Mesendoderm (in vitro differentiated cells): ENCODE data around the gene GALNT17.

Experiments used
- DNase-seq: peaks from one replicate; pipeline ENCODE4 v3.0.0; 2013
- H2AK5ac ChIP-seq: 2 replicates; pipeline ENCODE4 v1.6.1; 2013; ENCODE audit warnings: low read length, inconsistent platforms
- H2BK120ac ChIP-seq: 2 replicates; pipeline ENCODE4 v1.6.1; 2013; ENCODE audit warnings: low read depth, mild to moderate bottlenecking, low read length, moderate library complexity, mixed read lengths
- H2BK15ac ChIP-seq: replicated peaks from 2 replicates; pipeline ENCODE4 v1.6.1; 2013; ENCODE audit warnings: low read depth, mild to moderate bottlenecking, moderate library complexity
- H2BK5ac ChIP-seq: 2 replicates; pipeline ENCODE4 v1.6.1; 2013; ENCODE audit warnings: low read length, inconsistent platforms
- H3K18ac ChIP-seq: 2 replicates; pipeline ENCODE4 v1.6.1; 2013; ENCODE audit warnings: mild to moderate bottlenecking, low read length, mixed read lengths
- H3K23ac ChIP-seq: one replicate; pipeline ENCODE4 v1.6.1; 2013; ENCODE audit warnings: low read length
- H3K27ac ChIP-seq: 2 replicates; pipeline ENCODE4 v1.5.1; 2013; ENCODE audit warnings: low read depth, mild to moderate bottlenecking, inconsistent platforms, low read length, moderate library complexity
- H3K27me3 ChIP-seq: 2 replicates; pipeline ENCODE4 v1.6.1; 2013; ENCODE audit warnings: low read length, control low read depth, mild to moderate bottlenecking, inconsistent platforms; ENCODE audit not compliant: insufficient read depth, poor library complexity
- H3K36me3 ChIP-seq: 2 replicates; pipeline ENCODE4 v1.6.1; 2013; ENCODE audit warnings: low read length, inconsistent platforms; ENCODE audit not compliant: control insufficient read depth, insufficient read depth
- H3K4ac ChIP-seq: one replicate; pipeline ENCODE4 v1.6.1; 2013; ENCODE audit warnings: low read depth, mild to moderate bottlenecking, low read length, moderate library complexity
- H3K4me1 ChIP-seq: 2 replicates; pipeline ENCODE4 v1.6.1; 2013; ENCODE audit warnings: low read depth, low read length, inconsistent platforms; ENCODE audit not compliant: control insufficient read depth
- H3K4me2 ChIP-seq: 2 replicates; pipeline ENCODE4 v1.6.1; 2013; ENCODE audit warnings: low read length
- H3K4me3 ChIP-seq: 2 replicates; pipeline ENCODE4 v1.5.1; 2013; ENCODE audit warnings: mild to moderate bottlenecking, low read length
- H3K56ac ChIP-seq: one replicate; pipeline ENCODE4 v1.6.1; 2013; ENCODE audit warnings: low read length
- H3K79me1 ChIP-seq: 2 replicates; pipeline ENCODE4 v1.6.1; 2013; ENCODE audit warnings: low read length, inconsistent platforms
- H3K79me2 ChIP-seq: 2 replicates; pipeline ENCODE4 v1.6.1; 2013; ENCODE audit warnings: mild to moderate bottlenecking, low read length; ENCODE audit not compliant: control insufficient read depth, insufficient read depth
- H3K9ac ChIP-seq: 2 replicates; pipeline ENCODE4 v1.6.1; 2013; ENCODE audit warnings: low read length, inconsistent platforms
- H4K5ac ChIP-seq: one replicate; pipeline ENCODE4 v1.6.1; 2013; ENCODE audit warnings: low read length
- H4K8ac ChIP-seq: one replicate; pipeline ENCODE4 v1.6.1; 2013; ENCODE audit warnings: low read depth, mild to moderate bottlenecking, control low read depth, low read length, moderate library complexity
- WGBS: extraction: QIAGEN DNeasy Blood & Tissue Kit; methylation state at CpG from one replicate; pipeline ENCODE4 v1.1.7; 2013; ENCODE audit warnings: low lambda C conversion rate, missing lambda C conversion rate; ENCODE audit not compliant: insufficient coverage; ENCODE audit errors: extremely low coverage; 5-methylcytosine and 5-hydroxymethylcytosine counted together

The GALNT17 gene

DNA sequence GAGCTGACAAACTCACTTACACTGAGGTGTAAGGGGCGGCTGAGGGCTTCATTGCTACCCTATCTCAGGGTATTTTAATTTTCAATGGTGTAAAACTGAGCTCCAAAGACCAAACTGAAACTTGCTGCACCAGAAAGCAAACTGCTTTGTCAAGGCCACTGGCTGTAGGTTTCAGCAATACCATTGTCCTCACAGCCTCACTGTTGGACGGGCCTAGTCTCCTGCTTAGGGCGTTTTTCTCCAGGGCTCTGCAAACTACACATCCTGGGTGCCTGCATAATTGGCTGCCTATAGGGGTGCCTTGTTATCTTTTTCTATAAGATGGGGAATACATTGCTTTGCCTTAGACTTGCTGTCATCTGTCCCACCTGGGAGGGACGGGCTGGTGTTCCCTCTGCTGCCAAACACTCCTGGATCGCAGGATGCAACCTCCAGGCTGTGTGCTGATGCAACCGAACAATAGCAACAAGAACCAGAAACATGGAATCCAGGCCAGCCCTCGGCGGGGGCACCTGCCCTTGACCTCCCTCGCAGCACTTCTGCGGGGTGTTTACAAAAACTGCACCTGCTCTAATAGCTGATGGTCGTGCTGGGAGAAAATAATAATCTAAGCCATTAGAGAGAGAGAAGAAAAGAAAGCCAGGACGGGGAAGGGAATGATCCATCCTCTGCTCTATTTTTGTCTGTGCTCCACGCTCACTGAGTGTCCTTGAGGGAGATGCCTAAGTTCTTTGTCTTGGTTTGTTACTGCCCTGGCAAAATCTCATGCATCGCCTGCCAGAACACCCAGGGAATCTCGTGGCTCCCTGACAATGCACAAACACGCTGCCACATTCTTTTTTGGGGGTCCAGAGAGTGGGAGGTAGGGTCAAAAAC lies 104.5 kb downstream of the GALNT17 start:
- no CpG with 5 or more reads among the region's 16 CpGs for WGBS
- Histone ChIP-seq H3K4me3 (no peak overlapping the region), H3K27ac (no peak overlapping the region)

DNA sequence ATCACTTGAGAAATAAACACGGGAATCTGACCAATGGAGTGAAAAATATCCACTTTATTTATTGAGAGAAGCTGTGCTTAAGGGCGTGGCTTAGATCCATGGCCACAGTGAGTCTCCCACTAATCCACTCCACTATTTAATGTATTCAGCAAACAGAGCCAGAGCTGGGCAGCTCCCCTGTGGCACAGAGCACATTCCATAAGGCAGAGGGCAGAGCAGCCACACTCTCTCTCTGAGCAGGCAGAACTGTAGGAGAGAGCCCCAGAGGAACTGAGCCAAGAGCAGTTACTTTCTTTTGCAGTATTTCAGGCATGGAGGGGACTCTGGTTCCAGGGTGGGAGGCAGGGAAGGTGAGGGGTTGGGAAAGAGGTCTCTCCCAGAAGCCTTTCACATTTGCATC lies 106.0 kb downstream of the GALNT17 start:
- Histone ChIP-seq H2AK5ac (no peak overlapping the region), H3K18ac (no peak overlapping the region), H3K9ac (no peak overlapping the region), H2BK15ac (no peak overlapping the region), H3K4me1 (peaks cover 3% of the 10 kb centered on the region), H3K79me1 (peaks cover 16% of the 10 kb centered on the region), H3K4me2 (no peak overlapping the region), H3K79me2 (peaks cover 27% of the 10 kb centered on the region), H3K27me3 (no peaks in the 10 kb centered on the region), H3K27ac (no peak overlapping the region), H4K8ac (no peak overlapping the region), H3K36me3 (no peaks in the 10 kb centered on the region), H3K56ac (peak overlapping the region; percentile 28), H3K4me3 (no peak overlapping the region), H2BK5ac (no peak overlapping the region), H4K5ac (no peak overlapping the region), H3K4ac (no peak overlapping the region), H2BK120ac (no peak overlapping the region), H3K23ac (no peak overlapping the region)
- DNase-seq: peak; percentile 80
- WGBS: no CpG with 5 or more reads among the region's 2 CpGs

More for the DNA sequence above, 104.5 kb downstream of the GALNT17 start:
- DNase-seq: peak; percentile 29
- Histone ChIP-seq H3K36me3 (no peaks in the 10 kb centered on the region), H2AK5ac (no peak overlapping the region), H3K27me3 (no peaks in the 10 kb centered on the region), H2BK15ac (no peak overlapping the region), H3K4ac (no peak overlapping the region), H3K79me1 (peaks cover 17% of the 10 kb centered on the region), H3K9ac (no peak overlapping the region), H3K56ac (no peak overlapping the region), H4K8ac (no peak overlapping the region), H3K4me1 (peaks cover 3% of the 10 kb centered on the region), H3K18ac (no peak overlapping the region), H2BK120ac (no peak overlapping the region), H3K23ac (no peak overlapping the region), H3K4me2 (no peak overlapping the region), H3K79me2 (peaks cover 34% of the 10 kb centered on the region), H2BK5ac (no peak overlapping the region), H4K5ac (no peak overlapping the region)

DNA sequence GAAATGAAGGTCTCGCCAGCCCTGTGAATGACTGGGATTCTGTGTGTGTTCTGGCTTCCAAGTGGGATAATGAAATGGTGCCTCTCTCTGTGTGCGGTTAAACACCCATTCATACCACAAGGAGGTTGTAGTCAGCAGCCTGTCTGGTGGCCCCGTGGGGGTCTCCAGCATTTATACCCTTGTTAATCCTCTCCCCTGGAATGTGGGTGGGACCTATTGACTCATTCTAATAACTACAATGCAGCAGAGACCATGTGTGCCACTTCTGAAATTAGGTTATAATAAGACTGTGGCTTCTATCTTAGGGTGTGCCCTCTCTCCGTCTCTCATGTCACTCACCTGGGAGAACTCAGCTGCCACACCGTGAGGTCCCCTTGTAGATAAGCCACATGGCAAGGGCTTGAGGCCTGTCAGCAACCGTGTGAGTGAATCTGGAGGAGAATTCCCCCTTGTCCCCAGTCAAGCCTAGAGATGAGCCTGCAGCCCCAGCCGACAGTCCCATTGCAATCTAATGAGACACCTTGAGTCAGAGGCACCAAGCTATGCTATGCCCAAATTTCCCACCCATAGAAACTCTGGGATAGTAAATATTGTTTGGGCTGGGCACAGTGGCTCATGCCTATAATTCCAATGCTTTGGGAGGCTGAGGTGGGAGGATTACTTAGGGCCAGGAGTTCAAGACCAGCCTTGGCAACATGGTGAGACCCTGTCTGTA lies 106.8 kb downstream of the GALNT17 start:
- Histone ChIP-seq H3K4ac (no peak overlapping the region), H3K79me1 (peaks cover 16% of the 10 kb centered on the region), H3K4me2 (no peak overlapping the region), H3K18ac (peak overlapping the region; percentile 35), H4K8ac (no peak overlapping the region), H2BK120ac (no peak overlapping the region), H3K4me1 (peaks cover 3% of the 10 kb centered on the region), H3K4me3 (no peak overlapping the region), H2AK5ac (no peak overlapping the region), H2BK5ac (no peak overlapping the region), H3K23ac (no peak overlapping the region), H3K27ac (no peak overlapping the region), H3K36me3 (no peaks in the 10 kb centered on the region), H4K5ac (no peak overlapping the region), H3K9ac (no peak overlapping the region), H3K56ac (peak overlapping the region; percentile 54), H2BK15ac (no peak overlapping the region), H3K79me2 (peaks cover 26% of the 10 kb centered on the region), H3K27me3 (no peaks in the 10 kb centered on the region)
- no CpG with 5 or more reads among the region's 7 CpGs for whole genome bisulfite sequencing
- DNase-seq: peak; percentile 20

DNA sequence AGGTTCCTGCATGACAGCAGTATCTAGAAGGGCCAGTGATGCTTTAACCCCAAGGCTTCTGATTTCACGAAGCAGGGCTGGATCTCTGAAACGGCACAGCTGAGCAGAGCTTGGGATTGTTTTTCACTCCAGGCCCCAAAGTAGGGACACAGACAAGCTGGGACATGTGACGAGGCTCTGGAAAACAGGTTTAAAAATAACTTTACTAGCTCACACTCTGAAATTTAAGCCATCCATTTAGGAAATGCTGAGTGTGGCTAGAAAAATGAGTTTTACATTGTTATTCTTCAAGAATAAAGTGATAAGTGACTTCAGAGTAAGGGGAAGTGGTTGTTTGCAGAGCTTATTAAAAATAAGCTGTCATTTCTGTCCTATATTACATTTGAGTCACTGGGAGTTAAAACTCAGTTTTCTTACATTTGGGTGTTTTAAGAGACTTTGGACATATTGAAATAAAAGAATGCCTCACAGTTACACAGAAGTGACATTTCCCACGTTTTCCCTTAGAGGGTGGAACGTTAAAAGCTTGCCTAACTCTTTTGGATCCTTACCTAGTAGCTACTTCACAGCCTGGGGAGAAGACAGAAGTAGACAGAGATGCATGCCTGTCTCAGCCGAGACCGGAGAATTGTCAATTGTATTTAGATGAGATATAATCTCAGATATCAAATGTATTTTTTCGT lies 107.8 kb downstream of the GALNT17 start:
- H3K4me1 ChIP-seq: peaks cover 6% of the 10 kb centered on the region
- no peak overlapping the region for H3K56ac ChIP-seq
- no CpG with 5 or more reads among the region's 8 CpGs for WGBS
- H3K4me2 ChIP-seq: no peak overlapping the region
- no peak overlapping the region for H4K5ac ChIP-seq
- H2BK15ac ChIP-seq: no peak overlapping the region
- no peak overlapping the region for H3K9ac ChIP-seq
- H3K23ac ChIP-seq: no peak overlapping the region
- no peak overlapping the region for H2AK5ac ChIP-seq
- no peaks in the 10 kb centered on the region for H3K36me3 ChIP-seq
- H4K8ac ChIP-seq: no peak overlapping the region
- H3K79me1 ChIP-seq: peaks cover 18% of the 10 kb centered on the region
- DNase-seq: no peak
- no peak overlapping the region for H3K4ac ChIP-seq
- H2BK5ac ChIP-seq: no peak overlapping the region
- H3K4me3 ChIP-seq: no peak overlapping the region
- no peak overlapping the region for H3K18ac ChIP-seq
- H3K27ac ChIP-seq: no peak overlapping the region
- H2BK120ac ChIP-seq: no peak overlapping the region
- peaks cover 32% of the 10 kb centered on the region for H3K79me2 ChIP-seq
- H3K27me3 ChIP-seq: no peaks in the 10 kb centered on the region

DNA sequence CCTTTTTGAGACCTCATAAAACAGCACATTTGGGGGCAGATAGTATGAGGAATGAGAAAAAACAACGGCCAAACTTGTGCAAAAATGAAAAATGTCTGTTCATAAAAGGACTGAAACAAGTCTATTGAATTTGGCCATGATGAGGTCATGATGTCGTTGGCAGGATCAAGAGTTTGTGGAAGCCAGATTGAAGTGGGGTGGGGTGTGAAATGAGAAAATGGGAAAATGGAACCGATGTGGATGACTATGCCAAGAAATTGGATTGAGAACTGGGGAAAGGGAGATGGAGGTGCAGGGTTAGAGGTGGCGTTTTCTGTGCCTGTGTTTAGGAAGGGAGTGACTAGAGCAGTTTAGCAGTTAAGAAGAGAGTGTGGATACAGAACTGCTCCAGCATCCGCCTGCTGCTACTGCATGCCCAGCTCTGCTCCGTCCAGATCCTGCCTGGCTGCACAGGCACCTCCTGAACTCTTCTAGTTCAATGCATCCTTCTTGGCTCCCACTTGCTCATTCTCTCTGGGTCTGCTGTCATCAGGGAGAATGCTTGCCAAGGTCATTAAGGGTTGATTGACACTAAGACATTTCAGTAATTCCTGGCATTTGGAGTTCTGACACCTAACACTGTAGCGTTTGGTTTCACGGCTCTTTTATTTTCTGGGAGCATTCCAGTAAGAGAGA lies 111.9 kb downstream of the GALNT17 start:
- peak; percentile 78 for DNase-seq
- H3K18ac ChIP-seq: no peak overlapping the region

More for the DNA sequence above, 111.9 kb downstream of the GALNT17 start:
- Histone ChIP-seq H3K79me1 (peaks cover 17% of the 10 kb centered on the region), H3K79me2 (peaks cover 22% of the 10 kb centered on the region), H3K9ac (no peak overlapping the region), H2BK5ac (no peak overlapping the region), H3K4me2 (no peak overlapping the region), H2BK120ac (no peak overlapping the region), H2BK15ac (no peak overlapping the region), H3K36me3 (no peaks in the 10 kb centered on the region), H3K27ac (no peak overlapping the region), H4K8ac (no peak overlapping the region), H3K56ac (peak overlapping the region; percentile 35), H4K5ac (no peak overlapping the region), H3K4me1 (peaks cover 7% of the 10 kb centered on the region), H3K4ac (no peak overlapping the region), H2AK5ac (peak overlapping the region; percentile 9), H3K23ac (no peak overlapping the region), H3K27me3 (no peaks in the 10 kb centered on the region), H3K4me3 (no peak overlapping the region)
- no CpG with 5 or more reads among the region's 8 CpGs for WGBS
